Choroid plexus epithelial cell (primary cell): Measurements from ENCODE around the gene MTCL1.

Experiments
- DNase-seq: peaks from one replicate; pipeline ENCODE4 v3.0.0-alpha.2; 2010; ENCODE audit warnings: low read depth
- H3K4me3 ChIP-seq: 2 replicates; pipeline ENCODE4 v1.5.1; 2011; ENCODE audit warnings: low read depth, mild to moderate bottlenecking, control low read depth, low read length, moderate library complexity
- TF ChIP-seq, protein P1 (sequence below): conservative IDR thresholded peaks from 2 replicates; pipeline ENCODE4 v1.5.1; 2011; ENCODE audit warnings: low read depth, mild to moderate bottlenecking, control low read depth, inconsistent platforms, low read length, moderate library complexity

MTCL1 gene

DNA sequence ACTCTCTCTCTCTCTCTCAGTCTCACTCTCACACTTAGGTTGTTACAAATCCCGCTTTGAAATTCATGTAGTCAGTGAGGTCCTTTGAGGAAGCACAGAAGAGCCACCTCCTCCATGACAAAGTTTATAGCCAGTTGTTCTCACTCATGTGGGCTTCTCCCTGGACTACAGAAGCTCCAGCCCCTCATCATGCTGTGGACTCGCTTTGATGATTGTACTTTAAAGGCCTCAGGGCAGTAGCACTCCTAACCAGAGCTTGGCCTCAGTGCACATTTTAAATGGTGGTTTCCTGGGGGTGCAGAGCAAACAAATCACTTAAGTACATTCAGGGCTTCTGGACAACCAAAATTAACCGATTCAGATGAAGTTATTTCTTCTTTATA is 115.7 kb downstream of the MTCL1 start:
- no peak overlapping the region for H3K4me3 ChIP-seq
- DNase-seq, result no peak
- TF ChIP-seq, protein P1, sequence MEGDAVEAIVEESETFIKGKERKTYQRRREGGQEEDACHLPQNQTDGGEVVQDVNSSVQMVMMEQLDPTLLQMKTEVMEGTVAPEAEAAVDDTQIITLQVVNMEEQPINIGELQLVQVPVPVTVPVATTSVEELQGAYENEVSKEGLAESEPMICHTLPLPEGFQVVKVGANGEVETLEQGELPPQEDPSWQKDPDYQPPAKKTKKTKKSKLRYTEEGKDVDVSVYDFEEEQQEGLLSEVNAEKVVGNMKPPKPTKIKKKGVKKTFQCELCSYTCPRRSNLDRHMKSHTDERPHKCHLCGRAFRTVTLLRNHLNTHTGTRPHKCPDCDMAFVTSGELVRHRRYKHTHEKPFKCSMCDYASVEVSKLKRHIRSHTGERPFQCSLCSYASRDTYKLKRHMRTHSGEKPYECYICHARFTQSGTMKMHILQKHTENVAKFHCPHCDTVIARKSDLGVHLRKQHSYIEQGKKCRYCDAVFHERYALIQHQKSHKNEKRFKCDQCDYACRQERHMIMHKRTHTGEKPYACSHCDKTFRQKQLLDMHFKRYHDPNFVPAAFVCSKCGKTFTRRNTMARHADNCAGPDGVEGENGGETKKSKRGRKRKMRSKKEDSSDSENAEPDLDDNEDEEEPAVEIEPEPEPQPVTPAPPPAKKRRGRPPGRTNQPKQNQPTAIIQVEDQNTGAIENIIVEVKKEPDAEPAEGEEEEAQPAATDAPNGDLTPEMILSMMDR, result no peak

DNA sequence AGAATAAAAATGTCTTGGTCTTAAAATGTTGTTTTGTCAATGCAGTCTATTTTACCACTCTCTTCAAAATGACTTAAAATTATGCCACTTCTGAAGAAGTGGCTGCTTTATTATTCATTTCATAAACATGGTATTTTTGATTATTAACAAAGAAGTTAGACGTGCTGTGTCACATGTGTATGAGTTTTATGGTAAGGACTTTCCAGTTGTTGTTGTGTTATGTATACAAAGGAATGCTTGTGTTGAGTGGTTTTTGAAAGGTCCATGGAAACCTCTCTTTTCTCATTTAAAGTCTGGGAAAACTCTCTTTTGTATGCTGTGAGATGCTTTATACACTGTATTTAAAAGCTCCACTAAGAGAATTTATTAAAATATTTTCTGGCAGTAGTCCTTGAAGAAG is 116.2 kb downstream of the MTCL1 start:
- TF ChIP-seq, protein P1, result no peak
- no peak overlapping the region for H3K4me3 ChIP-seq
- no peak for DNase-seq

DNA sequence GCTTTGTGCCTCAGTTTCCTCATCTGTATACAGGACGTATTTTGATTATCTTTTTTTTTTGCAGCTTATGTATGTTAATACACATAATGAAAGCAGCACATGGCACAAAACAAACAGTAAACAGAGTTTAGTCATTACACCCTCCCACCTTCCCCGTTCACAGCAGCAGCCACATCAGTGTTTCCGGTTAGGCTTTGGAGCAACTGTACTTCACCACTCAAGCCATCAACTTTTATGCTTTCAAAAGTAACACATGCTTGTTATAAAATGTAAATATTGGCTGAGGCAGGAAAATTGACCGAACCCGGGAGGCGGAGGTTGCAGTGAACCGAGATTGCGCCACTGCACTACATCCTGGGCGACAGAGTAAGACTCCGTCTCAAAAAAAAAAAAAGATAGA is 117.3 kb downstream of the MTCL1 start:
- H3K4me3 ChIP-seq, result no peak overlapping the region
- no peak for DNase-seq
- TF ChIP-seq, protein P1, result no peak

DNA sequence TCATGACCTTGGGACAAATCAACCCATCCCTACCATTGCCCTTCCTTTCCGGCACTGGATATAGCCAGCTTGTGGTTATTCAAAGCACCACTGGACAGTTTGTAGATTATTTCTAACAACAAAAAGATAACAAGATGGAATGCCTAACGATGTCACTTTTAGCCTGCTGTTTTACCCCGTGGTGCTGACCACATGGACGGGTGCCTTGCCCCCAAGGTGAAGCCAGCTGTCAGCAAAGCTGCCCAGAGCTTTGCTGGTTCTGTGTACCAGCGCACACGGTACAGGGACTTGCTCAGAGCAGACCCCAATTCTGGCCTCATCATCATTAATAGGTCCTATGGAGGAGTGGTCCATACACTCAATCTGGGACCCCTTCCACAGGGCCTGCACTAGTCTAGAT is 118.2 kb downstream of the MTCL1 start:
- DNase-seq, result no peak
- TF ChIP-seq, protein P1, result no peak
- H3K4me3 ChIP-seq, result no peak overlapping the region

DNA sequence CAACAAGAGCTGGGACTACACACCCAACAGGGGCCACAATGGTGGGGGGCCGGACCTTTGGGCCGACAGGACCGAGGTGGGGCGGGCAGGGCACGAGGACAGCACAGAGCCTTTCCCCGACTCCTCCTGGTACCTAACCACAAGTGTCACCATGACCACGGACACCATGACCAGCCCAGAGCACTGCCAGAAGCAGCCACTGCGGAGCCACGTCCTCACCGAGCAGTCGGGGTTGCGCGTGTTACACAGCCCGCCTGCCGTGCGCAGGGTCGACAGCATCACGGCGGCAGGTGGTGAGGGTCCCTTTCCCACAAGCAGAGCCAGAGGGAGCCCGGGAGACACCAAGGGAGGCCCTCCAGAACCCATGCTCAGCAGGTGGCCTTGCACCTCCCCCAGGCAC is 119.5 kb downstream of the MTCL1 start:
- H3K4me3 ChIP-seq, result no peak overlapping the region
- DNase-seq, result no peak
- TF ChIP-seq, protein P1, result no peak

DNA sequence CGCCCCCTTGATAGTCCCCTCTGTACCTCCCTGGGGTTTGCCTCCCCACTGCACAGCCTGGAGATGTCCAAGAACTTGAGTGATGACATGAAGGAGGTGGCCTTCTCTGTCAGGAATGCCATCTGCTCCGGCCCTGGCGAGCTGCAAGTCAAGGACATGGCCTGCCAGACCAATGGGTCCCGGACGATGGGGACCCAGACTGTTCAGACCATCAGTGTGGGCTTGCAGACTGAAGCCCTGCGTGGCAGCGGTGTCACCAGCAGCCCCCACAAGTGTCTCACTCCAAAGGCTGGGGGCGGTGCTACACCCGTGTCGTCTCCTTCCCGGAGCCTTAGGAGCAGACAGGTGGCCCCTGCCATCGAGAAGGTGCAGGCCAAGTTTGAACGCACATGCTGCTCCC is 119.9 kb downstream of the MTCL1 start:
- H3K4me3 ChIP-seq, result no peak overlapping the region
- DNase-seq, result no peak
- TF ChIP-seq, protein P1, result no peak

DNA sequence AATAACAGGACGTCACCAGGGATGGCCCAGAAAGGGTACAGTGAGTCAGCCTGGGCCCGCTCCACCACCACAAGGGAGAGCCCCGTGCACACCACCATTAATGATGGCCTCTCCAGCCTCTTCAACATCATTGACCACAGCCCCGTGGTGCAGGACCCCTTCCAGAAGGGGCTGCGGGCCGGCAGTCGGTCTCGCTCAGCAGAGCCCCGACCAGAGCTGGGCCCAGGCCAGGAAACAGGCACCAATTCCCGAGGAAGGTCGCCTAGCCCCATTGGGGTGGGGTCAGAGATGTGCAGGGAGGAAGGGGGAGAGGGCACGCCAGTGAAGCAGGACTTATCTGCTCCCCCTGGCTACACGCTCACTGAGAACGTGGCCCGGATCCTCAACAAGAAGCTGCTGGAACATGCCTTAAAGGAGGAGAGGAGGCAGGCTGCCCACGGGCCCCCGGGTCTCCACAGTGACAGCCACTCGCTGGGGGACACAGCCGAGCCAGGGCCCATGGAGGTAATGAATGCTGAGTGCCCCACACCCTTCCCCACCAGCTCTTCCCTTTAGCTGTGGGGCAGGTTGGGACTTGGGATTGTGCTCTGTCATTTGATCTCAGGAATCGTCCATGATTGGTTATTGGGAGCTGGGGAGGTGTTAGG is 120.5 kb downstream of the MTCL1 start:
- DNase-seq, result no peak
- TF ChIP-seq, protein P1, result no peak
- no peak overlapping the region for H3K4me3 ChIP-seq
